OCI-LY1 (cell line): ENCODE results near the gene GJC2.

Experiments
- CTCF ChIP-seq: fragments of 200-600 bp; sonication (generic), shearing (Covaris generic); IDR thresholded peaks from 2 replicates; pipeline ENCODE4 v1.5.1; 2017; ENCODE audit warnings: mild to moderate bottlenecking, antibody characterized with exemption, low read length, moderate library complexity, mixed read lengths
- EZH2 ChIP-seq: fragments of 200-600 bp; sonication (generic), shearing (Covaris generic); IDR thresholded peaks from 2 replicates; pipeline ENCODE4 v1.8.0; 2017; ENCODE audit warnings: borderline replicate concordance, mixed run types, mild to moderate bottlenecking, antibody characterized with exemption, low read length, moderate library complexity, mixed read lengths

- TF ChIP-seq EZH2 = no peak
- TF ChIP-seq CTCF = no peak
Measured at GRCh38 chr1:228147768-228148167, 2.0 kb upstream of the GJC2 start.
